Nephron progenitor cell (in vitro differentiated cells): ENCODE measurements around the gene MRPS30.
A peak's percentile ranks its signal among the peaks of the same experiment; 100 is the strongest.

Source experiments
- DNase-seq: peaks from one replicate; pipeline ENCODE4 v3.0.0; 2021
- H3K27ac Mint-ChIP-seq: 2 replicates; pipeline ENCODE4 v1.8.0; 2021; ENCODE audit warnings: mild to moderate bottlenecking, moderate library complexity, mixed read lengths
- H3K27me3 Mint-ChIP-seq: 2 replicates; pipeline ENCODE4 v1.8.0; 2021; ENCODE audit warnings: mild to moderate bottlenecking, low read depth, mixed read lengths; ENCODE audit not compliant: poor library complexity
- H3K36me3 Mint-ChIP-seq: 2 replicates; pipeline ENCODE4 v1.8.0; 2021; ENCODE audit warnings: low read depth, mixed read lengths
- H3K4me1 Mint-ChIP-seq: 2 replicates; pipeline ENCODE4 v1.8.0; 2021; ENCODE audit warnings: mixed read lengths
- H3K4me3 Mint-ChIP-seq: 2 replicates; pipeline ENCODE4 v1.8.0; 2021; ENCODE audit warnings: mild to moderate bottlenecking, moderate library complexity, mixed read lengths
- H3K9me3 Mint-ChIP-seq: 2 replicates; pipeline ENCODE4 v1.8.0; 2021; ENCODE audit warnings: mild to moderate bottlenecking, moderate library complexity, mixed read lengths
- TF ChIP-seq, protein P1 (sequence below): fragments of 200-600 bp; sonication (generic); IDR thresholded peaks from 2 replicates; pipeline ENCODE4 v1.5.0; 2021; ENCODE audit warnings: antibody characterized with exemption

Gene MRPS30

GRCh38 chr5:44794371-44794770 is 14.4 kb upstream of the MRPS30 start:
- no peak overlapping the region for H3K4me3 Mint-ChIP-seq
- DNase-seq: no peak
- no peaks in the 10 kb centered on the region for H3K4me1 Mint-ChIP-seq
- TF ChIP-seq, protein P1, sequence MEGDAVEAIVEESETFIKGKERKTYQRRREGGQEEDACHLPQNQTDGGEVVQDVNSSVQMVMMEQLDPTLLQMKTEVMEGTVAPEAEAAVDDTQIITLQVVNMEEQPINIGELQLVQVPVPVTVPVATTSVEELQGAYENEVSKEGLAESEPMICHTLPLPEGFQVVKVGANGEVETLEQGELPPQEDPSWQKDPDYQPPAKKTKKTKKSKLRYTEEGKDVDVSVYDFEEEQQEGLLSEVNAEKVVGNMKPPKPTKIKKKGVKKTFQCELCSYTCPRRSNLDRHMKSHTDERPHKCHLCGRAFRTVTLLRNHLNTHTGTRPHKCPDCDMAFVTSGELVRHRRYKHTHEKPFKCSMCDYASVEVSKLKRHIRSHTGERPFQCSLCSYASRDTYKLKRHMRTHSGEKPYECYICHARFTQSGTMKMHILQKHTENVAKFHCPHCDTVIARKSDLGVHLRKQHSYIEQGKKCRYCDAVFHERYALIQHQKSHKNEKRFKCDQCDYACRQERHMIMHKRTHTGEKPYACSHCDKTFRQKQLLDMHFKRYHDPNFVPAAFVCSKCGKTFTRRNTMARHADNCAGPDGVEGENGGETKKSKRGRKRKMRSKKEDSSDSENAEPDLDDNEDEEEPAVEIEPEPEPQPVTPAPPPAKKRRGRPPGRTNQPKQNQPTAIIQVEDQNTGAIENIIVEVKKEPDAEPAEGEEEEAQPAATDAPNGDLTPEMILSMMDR: no peak
- peaks cover 85% of the 10 kb centered on the region for H3K9me3 Mint-ChIP-seq
- H3K27ac Mint-ChIP-seq: no peak overlapping the region
- H3K27me3 Mint-ChIP-seq: no peaks in the 10 kb centered on the region
- H3K36me3 Mint-ChIP-seq: peaks cover 70% of the 10 kb centered on the region

- Mint-ChIP-seq H3K4me1 (no peaks in the 10 kb centered on the region), H3K27ac (no peak overlapping the region), H3K36me3 (peaks cover 66% of the 10 kb centered on the region), H3K4me3 (no peak overlapping the region), H3K27me3 (no peaks in the 10 kb centered on the region), H3K9me3 (peaks cover 74% of the 10 kb centered on the region)
- TF ChIP-seq, protein P1: no peak
- DNase-seq: no peak
Measured at GRCh38 chr5:44795496-44795895, 13.3 kb upstream of the MRPS30 start.

DNA sequence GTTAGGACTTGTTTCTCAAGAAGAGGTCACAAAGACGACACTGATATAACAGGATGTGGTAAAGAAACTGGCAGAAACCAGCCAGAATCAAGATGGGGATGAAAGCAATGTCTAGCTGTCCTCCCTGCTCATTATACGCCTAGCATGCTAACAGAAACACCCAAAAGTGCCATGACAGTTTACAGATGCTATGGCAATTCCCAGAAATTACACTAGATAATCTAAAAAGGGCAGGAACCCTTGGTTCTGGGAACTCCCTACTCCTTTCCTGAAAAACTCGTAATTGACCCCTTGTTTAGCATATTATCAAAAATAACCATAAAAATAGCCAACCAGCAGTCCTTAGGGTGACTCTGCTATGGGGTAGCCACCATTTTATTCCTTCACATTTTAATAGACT is 10.9 kb upstream of the MRPS30 start:
- peaks cover 55% of the 10 kb centered on the region for H3K9me3 Mint-ChIP-seq

GRCh38 chr5:44801992-44802391 is 6.8 kb upstream of the MRPS30 start:
- TF ChIP-seq, protein P1: no peak
- H3K9me3 Mint-ChIP-seq: peaks cover 18% of the 10 kb centered on the region
- no peak overlapping the region for H3K27ac Mint-ChIP-seq

More for the DNA sequence above, 10.9 kb upstream of the MRPS30 start:
- peaks cover 48% of the 10 kb centered on the region for H3K36me3 Mint-ChIP-seq
- H3K27ac Mint-ChIP-seq: no peak overlapping the region
- no peaks in the 10 kb centered on the region for H3K4me1 Mint-ChIP-seq
- no peak for DNase-seq
- TF ChIP-seq, protein P1: no peak
- no peak overlapping the region for H3K4me3 Mint-ChIP-seq
- H3K27me3 Mint-ChIP-seq: no peaks in the 10 kb centered on the region

DNA sequence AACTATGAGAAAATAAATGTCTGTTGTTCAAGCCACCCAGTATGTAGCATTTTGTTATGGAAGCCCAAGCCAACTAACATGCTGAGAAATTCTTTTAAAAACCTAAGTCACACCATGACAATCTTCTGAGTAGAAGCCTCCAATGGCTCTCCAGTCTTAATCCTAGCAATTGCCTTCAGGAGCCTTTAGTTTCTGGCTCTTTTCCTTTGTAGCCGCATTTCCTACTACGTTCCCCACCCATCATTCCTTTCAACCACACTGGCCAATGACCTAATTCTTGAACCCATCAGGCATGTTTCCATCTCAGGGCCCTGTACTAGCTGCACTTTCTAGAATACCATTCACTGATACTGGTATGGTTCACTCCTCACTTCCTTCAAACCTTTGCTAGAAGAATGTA is 2.1 kb upstream of the MRPS30 start:
- no peaks in the 10 kb centered on the region for H3K9me3 Mint-ChIP-seq

More at GRCh38 chr5:44801992-44802391, 6.8 kb upstream of the MRPS30 start:
- H3K36me3 Mint-ChIP-seq: peaks cover 15% of the 10 kb centered on the region
- H3K27me3 Mint-ChIP-seq: no peaks in the 10 kb centered on the region
- no peak overlapping the region for H3K4me3 Mint-ChIP-seq
- no peak for DNase-seq
- H3K4me1 Mint-ChIP-seq: peaks cover 4% of the 10 kb centered on the region

GRCh38 chr5:44807269-44807668 is 1.5 kb upstream of the MRPS30 start:
- H3K4me3 Mint-ChIP-seq: peak overlapping the region; percentile 99
- H3K4me1 Mint-ChIP-seq: peaks cover 41% of the 10 kb centered on the region
- H3K27me3 Mint-ChIP-seq: no peaks in the 10 kb centered on the region
- DNase-seq: no peak
- H3K27ac Mint-ChIP-seq: no peak overlapping the region
- no peaks in the 10 kb centered on the region for H3K9me3 Mint-ChIP-seq
- TF ChIP-seq, protein P1: no peak
- H3K36me3 Mint-ChIP-seq: peaks cover 13% of the 10 kb centered on the region

More for the DNA sequence above, 2.1 kb upstream of the MRPS30 start:
- TF ChIP-seq, protein P1: no peak
- Mint-ChIP-seq H3K4me1 (peaks cover 38% of the 10 kb centered on the region), H3K4me3 (peak overlapping the region; percentile 15), H3K36me3 (peaks cover 9% of the 10 kb centered on the region), H3K27me3 (no peaks in the 10 kb centered on the region), H3K27ac (no peak overlapping the region)
- no peak for DNase-seq
